Stimulated activated CD8-positive, alpha-beta memory T cell treated with anti-CD3 and anti-CD28 coated beads, Interleukin-12 subunit alpha, Interleukin-12 subunit beta, amount 100 ng/mL, for 1 hour (primary cell): ENCODE measurements around the gene XRN1.

Source experiments
- DNase-seq: peaks from one replicate; pipeline ENCODE4 v3.0.0-alpha.2; 2020; ENCODE audit warnings: low read depth

Gene XRN1

GRCh38 chr3:142268426-142268825 lies 179.4 kb downstream of the XRN1 start:
- no peak for DNase-seq

GRCh38 chr3:142267269-142267668 lies 180.6 kb downstream of the XRN1 start:
- DNase-seq: no peak

- no peak for DNase-seq
Measured at GRCh38 chr3:142263112-142263511, 184.7 kb downstream of the XRN1 start.

- DNase-seq: no peak
Measured at GRCh38 chr3:142259359-142259758, 188.5 kb downstream of the XRN1 start.

- DNase-seq: no peak
Measured at GRCh38 chr3:142256712-142257333, 191.0 kb downstream of the XRN1 start.
